HEK293 (cell line): Measurements from ENCODE around the gene E2F4.

ENCODE experiments used
- CTCF ChIA-PET: fragments of 350-600 bp; formaldehyde crosslinking; extraction: SDS; loops from one replicate; lab custom pipeline; 2021; ENCODE audit warnings: antibody characterized with exemption; lab: Yijun Ruan, JAX
- POLR2A ChIA-PET: fragments of 300-600 bp; formaldehyde crosslinking; extraction: SDS; loops from one replicate; lab custom pipeline; 2020; ENCODE audit warnings: antibody characterized with exemption, inconsistent platforms; lab: Yijun Ruan, JAX
- H3K27ac ChIP-seq: fragments of 200-500 bp; sonication (Bioruptor generic); 2 replicates; pipeline ENCODE4 v1.5.1; 2014; ENCODE audit warnings: low read depth, low read length, control low read depth, inconsistent platforms; ENCODE audit errors: extremely low read depth
- H3K36me3 ChIP-seq, 2 experiments: fragments of 200-500 bp in 1 of 2; sonication (Bioruptor generic) in 1 of 2; 1 replicate in 1 of 2; 2 replicates in 1 of 2; pipeline ENCODE4 v1.5.1; 2014 to 2017; ENCODE audit warnings: inconsistent platforms in 2 of 2, low read length in 2 of 2; ENCODE audit not compliant: control insufficient read depth in 2 of 2, insufficient read depth in 1 of 2
- H3K4me1 ChIP-seq: fragments of 200-500 bp; sonication (Bioruptor generic); 2 replicates; pipeline ENCODE4 v1.5.1; 2014; ENCODE audit warnings: mild to moderate bottlenecking, low read length, inconsistent platforms; ENCODE audit not compliant: control insufficient read depth, insufficient read depth
- H3K4me3 ChIP-seq: 2 replicates; pipeline ENCODE4 v1.5.1; 2011; ENCODE audit warnings: low read depth, mild to moderate bottlenecking, control low read depth, low read length, moderate library complexity
- H3K9me3 ChIP-seq: fragments of 200-500 bp; sonication (Bioruptor generic); 2 replicates; pipeline ENCODE4 v1.5.1; 2014; ENCODE audit warnings: low read depth, low read length, inconsistent platforms; ENCODE audit not compliant: control insufficient read depth, insufficient read depth
- HOXC10 ChIP-seq: sonication (generic); formaldehyde crosslinking; IDR thresholded peaks from 2 replicates; pipeline ENCODE4 v1.8.1; 2023; ENCODE audit warnings: mild to moderate bottlenecking, missing genetic modification reagents
- PRDM6 ChIP-seq: fragments of 450-650 bp; formaldehyde crosslinking; IDR thresholded peaks from 2 replicates; pipeline ENCODE4 v1.5.1; 2017; ENCODE audit warnings: missing biosample characterization, missing genetic modification characterization
- REPIN1 ChIP-seq: fragments of 450-650 bp; formaldehyde crosslinking; IDR thresholded peaks from 2 replicates; pipeline ENCODE4 v1.5.1; 2017; ENCODE audit warnings: missing biosample characterization, missing genetic modification characterization, low read depth
- SCRT1 ChIP-seq: fragments of 450-650 bp; formaldehyde crosslinking; IDR thresholded peaks from 2 replicates; pipeline ENCODE4 v1.5.1; 2016; ENCODE audit warnings: missing biosample characterization, missing genetic modification characterization, borderline replicate concordance
- ZBTB1 ChIP-seq: fragments of 450-650 bp; formaldehyde crosslinking; IDR thresholded peaks from 2 replicates; pipeline ENCODE4 v1.5.1; 2016; ENCODE audit warnings: missing biosample characterization, missing genetic modification characterization
- ZBTB17 ChIP-seq: fragments of 450-650 bp; formaldehyde crosslinking; IDR thresholded peaks from 2 replicates; pipeline ENCODE4 v1.5.1; 2016; ENCODE audit warnings: missing biosample characterization, missing genetic modification characterization
- ZIC2 ChIP-seq: fragments of 450-650 bp; formaldehyde crosslinking; IDR thresholded peaks from 2 replicates; pipeline ENCODE4 v1.5.1; 2016; ENCODE audit warnings: missing biosample characterization, missing genetic modification characterization
- ZNF223 ChIP-seq: fragments of 450-650 bp; formaldehyde crosslinking; IDR thresholded peaks from 2 replicates; pipeline ENCODE4 v1.5.1; 2016; ENCODE audit warnings: missing biosample characterization, missing genetic modification characterization
- ZNF335 ChIP-seq: fragments of 450-650 bp; formaldehyde crosslinking; conservative IDR thresholded peaks from 2 replicates; pipeline ENCODE4 v1.5.1; 2016; ENCODE audit warnings: missing biosample characterization, missing genetic modification characterization
- ZNF350 ChIP-seq: fragments of 450-650 bp; formaldehyde crosslinking; IDR thresholded peaks from 2 replicates; pipeline ENCODE4 v1.5.0; 2017; ENCODE audit warnings: missing biosample characterization, mild to moderate bottlenecking, missing genetic modification characterization
- ZNF426 ChIP-seq: fragments of 450-650 bp; formaldehyde crosslinking; IDR thresholded peaks from 2 replicates; pipeline ENCODE4 v1.5.1; 2017; ENCODE audit warnings: missing biosample characterization, missing genetic modification characterization, mild to moderate bottlenecking, inconsistent platforms, moderate library complexity
- ZNF560 ChIP-seq: fragments of 450-650 bp; formaldehyde crosslinking; IDR thresholded peaks from 2 replicates; pipeline ENCODE4 v1.5.1; 2017; ENCODE audit warnings: missing biosample characterization, missing genetic modification characterization, borderline replicate concordance
- ZNF610 ChIP-seq: fragments of 450-650 bp; formaldehyde crosslinking; IDR thresholded peaks from 2 replicates; pipeline ENCODE4 v1.5.1; 2016; ENCODE audit warnings: missing biosample characterization, missing genetic modification characterization, borderline replicate concordance
- ZNF623 ChIP-seq: fragments of 450-650 bp; formaldehyde crosslinking; IDR thresholded peaks from 2 replicates; pipeline ENCODE4 v1.5.1; 2016; ENCODE audit warnings: missing biosample characterization, missing genetic modification characterization
- ZNF664 ChIP-seq: fragments of 450-650 bp; formaldehyde crosslinking; IDR thresholded peaks from 2 replicates; pipeline ENCODE4 v1.5.1; 2016; ENCODE audit warnings: missing biosample characterization, missing genetic modification characterization
- ZXDB ChIP-seq: fragments of 450-650 bp; formaldehyde crosslinking; IDR thresholded peaks from 2 replicates; pipeline ENCODE4 v1.5.1; 2016; ENCODE audit warnings: missing biosample characterization, missing genetic modification characterization
- TF ChIP-seq, protein P1 (sequence below): fragments of 450-650 bp; formaldehyde crosslinking; IDR thresholded peaks from 2 replicates; pipeline ENCODE4 v1.5.1; 2016; ENCODE audit warnings: missing biosample characterization, missing genetic modification characterization
- TF ChIP-seq, protein P2 (sequence below): fragments of 450-650 bp; formaldehyde crosslinking; IDR thresholded peaks from 2 replicates; pipeline ENCODE4 v1.5.1; 2017; ENCODE audit warnings: missing biosample characterization, missing genetic modification characterization
- TF ChIP-seq, protein P3 (sequence below): fragments of 450-650 bp; formaldehyde crosslinking; IDR thresholded peaks from 2 replicates; pipeline ENCODE4 v1.5.1; 2017; ENCODE audit warnings: missing biosample characterization, missing genetic modification characterization
- TF ChIP-seq, protein P4 (sequence below): fragments of 450-650 bp; formaldehyde crosslinking; conservative IDR thresholded peaks from 2 replicates; pipeline ENCODE4 v1.5.1; 2016; ENCODE audit warnings: low read depth, missing biosample characterization, missing genetic modification characterization

E2F4 gene

GRCh38 chr16:67173808-67174705 lies 17.9 kb upstream of the E2F4 start (continued):
- TF ChIP-seq, protein P1, sequence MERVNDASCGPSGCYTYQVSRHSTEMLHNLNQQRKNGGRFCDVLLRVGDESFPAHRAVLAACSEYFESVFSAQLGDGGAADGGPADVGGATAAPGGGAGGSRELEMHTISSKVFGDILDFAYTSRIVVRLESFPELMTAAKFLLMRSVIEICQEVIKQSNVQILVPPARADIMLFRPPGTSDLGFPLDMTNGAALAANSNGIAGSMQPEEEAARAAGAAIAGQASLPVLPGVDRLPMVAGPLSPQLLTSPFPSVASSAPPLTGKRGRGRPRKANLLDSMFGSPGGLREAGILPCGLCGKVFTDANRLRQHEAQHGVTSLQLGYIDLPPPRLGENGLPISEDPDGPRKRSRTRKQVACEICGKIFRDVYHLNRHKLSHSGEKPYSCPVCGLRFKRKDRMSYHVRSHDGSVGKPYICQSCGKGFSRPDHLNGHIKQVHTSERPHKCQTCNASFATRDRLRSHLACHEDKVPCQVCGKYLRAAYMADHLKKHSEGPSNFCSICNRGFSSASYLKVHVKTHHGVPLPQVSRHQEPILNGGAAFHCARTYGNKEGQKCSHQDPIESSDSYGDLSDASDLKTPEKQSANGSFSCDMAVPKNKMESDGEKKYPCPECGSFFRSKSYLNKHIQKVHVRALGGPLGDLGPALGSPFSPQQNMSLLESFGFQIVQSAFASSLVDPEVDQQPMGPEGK, result peak; percentile 77; the same call in 1 of the 2 replicates
- TF ChIP-seq ZIC2, result peak; percentile 84

- ChIA-PET POLR2A (interaction anchor here (0.8 kb wide), 1 partner anchor 12 kb away, joined by 3 read pairs; no protein-coding TSS in a partner anchor), CTCF (interaction anchor here (0.6 to 1.1 kb wide), 5 partner anchors 9 to 157 kb away, joined by 3 to 4 read pairs (median 3); partner anchors contain the start of genes HSF4 and MATCAP1)
- Histone ChIP-seq H3K9me3 (no peaks in the 10 kb centered on the region), H3K36me3 (peaks cover 0 to 25% of the 10 kb centered on the region in 2 experiments; a peak in 1 of 3 replicates), H3K4me1 (peaks cover 9% of the 10 kb centered on the region), H3K4me3 (no peak overlapping the region), H3K27ac (no peak overlapping the region; the same call in 1 of the 2 replicates)
- no peak for TF ChIP-seq ZNF610 (tag by site-specific recombination)
- no peak for TF ChIP-seq HOXC10 (CRISPR knock-in tag)
- no peak for TF ChIP-seq PRDM6
- TF ChIP-seq, protein P2, sequence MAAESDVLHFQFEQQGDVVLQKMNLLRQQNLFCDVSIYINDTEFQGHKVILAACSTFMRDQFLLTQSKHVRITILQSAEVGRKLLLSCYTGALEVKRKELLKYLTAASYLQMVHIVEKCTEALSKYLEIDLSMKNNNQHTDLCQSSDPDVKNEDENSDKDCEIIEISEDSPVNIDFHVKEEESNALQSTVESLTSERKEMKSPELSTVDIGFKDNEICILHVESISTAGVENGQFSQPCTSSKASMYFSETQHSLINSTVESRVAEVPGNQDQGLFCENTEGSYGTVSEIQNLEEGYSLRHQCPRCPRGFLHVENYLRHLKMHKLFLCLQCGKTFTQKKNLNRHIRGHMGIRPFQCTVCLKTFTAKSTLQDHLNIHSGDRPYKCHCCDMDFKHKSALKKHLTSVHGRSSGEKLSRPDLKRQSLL (tag by site-specific recombination), result peak; percentile 98
Observed at GRCh38 chr16:67174706-67175231, 17.2 kb upstream of the E2F4 start.

DNA sequence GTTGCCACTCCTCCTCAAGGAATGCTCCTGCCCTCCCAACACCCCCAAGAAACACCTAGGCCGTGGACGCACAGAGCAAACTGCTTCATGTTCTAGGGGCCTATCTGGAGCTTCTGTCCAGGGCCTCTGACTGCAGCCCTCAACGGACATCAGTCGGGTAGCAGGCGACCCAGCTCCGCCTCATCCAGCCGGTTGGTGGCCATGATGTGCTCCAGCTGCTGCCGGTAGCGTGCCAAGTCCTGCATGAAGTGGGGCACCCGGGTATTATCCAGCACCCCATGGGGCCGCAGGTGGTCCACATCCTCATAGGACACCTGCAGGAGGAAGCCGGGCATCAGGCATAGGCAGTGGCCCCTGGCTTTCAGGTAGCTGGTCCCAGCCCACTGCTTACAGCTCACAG lies 15.3 kb upstream of the E2F4 start:
- Histone ChIP-seq H3K36me3 (peaks cover 0 to 41% of the 10 kb centered on the region in 2 experiments; a peak in 1 of 3 replicates), H3K4me3 (no peak overlapping the region), H3K27ac (no peak overlapping the region), H3K4me1 (peaks cover 9% of the 10 kb centered on the region), H3K9me3 (no peaks in the 10 kb centered on the region)
- POLR2A ChIA-PET, result interaction anchor here (0.6 to 1.1 kb wide), 2 partner anchors 16 to 149 kb away, joined by 4 to 7 read pairs; no protein-coding TSS in a partner anchor
- CTCF ChIA-PET, result interaction anchor here (0.8 to 1.3 kb wide), 6 partner anchors 8 to 216 kb away, joined by 3 to 6 read pairs (median 3); partner anchors contain the start of gene CES3
- TF ChIP-seq REPIN1 (tag by site-specific recombination) (no peak), ZNF623 (tag by site-specific recombination) (no peak), ZNF223 (no peak), ZNF664 (no peak), ZNF350 (no peak), ZBTB1 (tag by site-specific recombination) (no peak), ZXDB (tag by site-specific recombination) (no peak), ZNF426 (tag by site-specific recombination) (no peak), ZBTB17 (tag by site-specific recombination) (no peak), ZNF335 (tag by site-specific recombination) (no peak), ZNF560 (tag by site-specific recombination) (no peak), SCRT1 (tag by site-specific recombination) (no peak)
- TF ChIP-seq, protein P3, sequence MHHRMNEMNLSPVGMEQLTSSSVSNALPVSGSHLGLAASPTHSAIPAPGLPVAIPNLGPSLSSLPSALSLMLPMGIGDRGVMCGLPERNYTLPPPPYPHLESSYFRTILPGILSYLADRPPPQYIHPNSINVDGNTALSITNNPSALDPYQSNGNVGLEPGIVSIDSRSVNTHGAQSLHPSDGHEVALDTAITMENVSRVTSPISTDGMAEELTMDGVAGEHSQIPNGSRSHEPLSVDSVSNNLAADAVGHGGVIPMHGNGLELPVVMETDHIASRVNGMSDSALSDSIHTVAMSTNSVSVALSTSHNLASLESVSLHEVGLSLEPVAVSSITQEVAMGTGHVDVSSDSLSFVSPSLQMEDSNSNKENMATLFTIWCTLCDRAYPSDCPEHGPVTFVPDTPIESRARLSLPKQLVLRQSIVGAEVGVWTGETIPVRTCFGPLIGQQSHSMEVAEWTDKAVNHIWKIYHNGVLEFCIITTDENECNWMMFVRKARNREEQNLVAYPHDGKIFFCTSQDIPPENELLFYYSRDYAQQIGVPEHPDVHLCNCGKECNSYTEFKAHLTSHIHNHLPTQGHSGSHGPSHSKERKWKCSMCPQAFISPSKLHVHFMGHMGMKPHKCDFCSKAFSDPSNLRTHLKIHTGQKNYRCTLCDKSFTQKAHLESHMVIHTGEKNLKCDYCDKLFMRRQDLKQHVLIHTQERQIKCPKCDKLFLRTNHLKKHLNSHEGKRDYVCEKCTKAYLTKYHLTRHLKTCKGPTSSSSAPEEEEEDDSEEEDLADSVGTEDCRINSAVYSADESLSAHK (tag by site-specific recombination), result no peak
- TF ChIP-seq, protein P4, sequence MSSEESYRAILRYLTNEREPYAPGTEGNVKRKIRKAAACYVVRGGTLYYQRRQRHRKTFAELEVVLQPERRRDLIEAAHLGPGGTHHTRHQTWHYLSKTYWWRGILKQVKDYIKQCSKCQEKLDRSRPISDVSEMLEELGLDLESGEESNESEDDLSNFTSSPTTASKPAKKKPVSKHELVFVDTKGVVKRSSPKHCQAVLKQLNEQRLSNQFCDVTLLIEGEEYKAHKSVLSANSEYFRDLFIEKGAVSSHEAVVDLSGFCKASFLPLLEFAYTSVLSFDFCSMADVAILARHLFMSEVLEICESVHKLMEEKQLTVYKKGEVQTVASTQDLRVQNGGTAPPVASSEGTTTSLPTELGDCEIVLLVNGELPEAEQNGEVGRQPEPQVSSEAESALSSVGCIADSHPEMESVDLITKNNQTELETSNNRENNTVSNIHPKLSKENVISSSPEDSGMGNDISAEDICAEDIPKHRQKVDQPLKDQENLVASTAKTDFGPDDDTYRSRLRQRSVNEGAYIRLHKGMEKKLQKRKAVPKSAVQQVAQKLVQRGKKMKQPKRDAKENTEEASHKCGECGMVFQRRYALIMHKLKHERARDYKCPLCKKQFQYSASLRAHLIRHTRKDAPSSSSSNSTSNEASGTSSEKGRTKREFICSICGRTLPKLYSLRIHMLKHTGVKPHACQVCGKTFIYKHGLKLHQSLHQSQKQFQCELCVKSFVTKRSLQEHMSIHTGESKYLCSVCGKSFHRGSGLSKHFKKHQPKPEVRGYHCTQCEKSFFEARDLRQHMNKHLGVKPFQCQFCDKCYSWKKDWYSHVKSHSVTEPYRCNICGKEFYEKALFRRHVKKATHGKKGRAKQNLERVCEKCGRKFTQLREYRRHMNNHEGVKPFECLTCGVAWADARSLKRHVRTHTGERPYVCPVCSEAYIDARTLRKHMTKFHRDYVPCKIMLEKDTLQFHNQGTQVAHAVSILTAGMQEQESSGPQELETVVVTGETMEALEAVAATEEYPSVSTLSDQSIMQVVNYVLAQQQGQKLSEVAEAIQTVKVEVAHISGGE (tag by site-specific recombination), result no peak
